ENCODE measurements around the gene ARID2.

The ARID2 gene

GRCh38 chr12:45928309-45928708, 198.8 kb downstream of the ARID2 start:
- Histone ChIP-seq H3K36me3 (ENCODE audit: low read length) (peaks cover 63% of the 10 kb centered on the region), H3K4me2 (ENCODE audit: low read depth, low read length, poor library complexity, severe bottlenecking) (no peak overlapping the region), H3K4me3 (ENCODE audit: insufficient read depth, low read length, poor library complexity, severe bottlenecking) (no peak overlapping the region), H3K9me3 (ENCODE audit: insufficient read depth, low read length) (no peaks in the 10 kb centered on the region), H3K27ac (ENCODE audit: low read depth, low read length) (no peak overlapping the region), H3K9ac (ENCODE audit: low read length) (no peak overlapping the region), H3K9me2 (replicated peaks; ENCODE audit: insufficient read depth, low read length) (no peaks in the 10 kb centered on the region), H3K79me2 (ENCODE audit: insufficient read depth, low read length) (no peaks in the 10 kb centered on the region), H3F3A (ENCODE audit: insufficient read depth) (no peaks in the 10 kb centered on the region), H4K20me1 (ENCODE audit: low read depth, low read length) (no peaks in the 10 kb centered on the region), H2AFZ (ENCODE audit: low read depth, low read length, severe bottlenecking) (no peak overlapping the region), H3K27me3 (ENCODE audit: low read length) (no peaks in the 10 kb centered on the region)
- TF ChIP-seq EZH2phosphoT487 (conservative IDR thresholded peaks at IDR 0.05; ENCODE audit: low read length) (no peak), CTCF (IDR thresholded peaks at IDR 0.05; ENCODE audit: insufficient read depth, low read length, poor library complexity, severe bottlenecking) (no peak)

GRCh38 chr12:45930369-45930768, 200.9 kb downstream of the ARID2 start:
- Histone ChIP-seq H3F3A (ENCODE audit: insufficient read depth) (0 out of 2 replicates have a peak, but pooled peaks cover 8% of the 10 kb centered on the region), H4K20me1 (ENCODE audit: low read depth, low read length) (no peaks in the 10 kb centered on the region), H3K36me3 (ENCODE audit: low read length) (peaks cover 59% of the 10 kb centered on the region), H3K27ac (ENCODE audit: low read depth, low read length) (no peak overlapping the region), H2AFZ (ENCODE audit: low read depth, low read length, severe bottlenecking) (no peak overlapping the region), H3K79me2 (ENCODE audit: insufficient read depth, low read length) (no peaks in the 10 kb centered on the region), H3K4me2 (ENCODE audit: low read depth, low read length, poor library complexity, severe bottlenecking) (no peak overlapping the region), H3K9me2 (replicated peaks; ENCODE audit: insufficient read depth, low read length) (no peaks in the 10 kb centered on the region), H3K27me3 (ENCODE audit: low read length) (no peaks in the 10 kb centered on the region), H3K9ac (ENCODE audit: low read length) (no peak overlapping the region), H3K9me3 (ENCODE audit: insufficient read depth, low read length) (no peaks in the 10 kb centered on the region), H3K4me3 (ENCODE audit: insufficient read depth, low read length, poor library complexity, severe bottlenecking) (no peak overlapping the region)
- TF ChIP-seq CTCF (IDR thresholded peaks at IDR 0.05; ENCODE audit: insufficient read depth, low read length, poor library complexity, severe bottlenecking) (no peak), EZH2phosphoT487 (conservative IDR thresholded peaks at IDR 0.05; ENCODE audit: low read length) (no peak)

- Histone ChIP-seq H4K20me1 (ENCODE audit: low read depth, low read length) (no peaks in the 10 kb centered on the region), H3K9me2 (replicated peaks; ENCODE audit: insufficient read depth, low read length) (no peaks in the 10 kb centered on the region), H3K4me2 (ENCODE audit: low read depth, low read length, poor library complexity, severe bottlenecking) (no peak overlapping the region), H3K36me3 (ENCODE audit: low read length) (peaks cover 50% of the 10 kb centered on the region), H2AFZ (ENCODE audit: low read depth, low read length, severe bottlenecking) (no peak overlapping the region), H3K9ac (ENCODE audit: low read length) (no peak overlapping the region), H3K27me3 (ENCODE audit: low read length) (no peaks in the 10 kb centered on the region), H3K4me3 (ENCODE audit: insufficient read depth, low read length, poor library complexity, severe bottlenecking) (no peak overlapping the region), H3K79me2 (ENCODE audit: insufficient read depth, low read length) (no peaks in the 10 kb centered on the region), H3K9me3 (ENCODE audit: insufficient read depth, low read length) (no peaks in the 10 kb centered on the region), H3F3A (ENCODE audit: insufficient read depth) (0 out of 2 replicates have a peak, but pooled peaks cover 8% of the 10 kb centered on the region), H3K27ac (ENCODE audit: low read depth, low read length) (no peak overlapping the region)
- TF ChIP-seq CTCF (IDR thresholded peaks at IDR 0.05; ENCODE audit: insufficient read depth, low read length, poor library complexity, severe bottlenecking) (no peak), EZH2phosphoT487 (conservative IDR thresholded peaks at IDR 0.05; ENCODE audit: low read length) (no peak)
These were observed 204.0 kb downstream of the ARID2 start for GRCh38 chr12:45933504-45933903.

All from SU-DHL-6 (cell line).